Measurements from ENCODE around the gene ZIM2. TPM values are rescaled to one million over a fixed set of nuclear protein-coding genes. Genes with fewer than 3 reads are reported as not detected.

The ZIM2 gene
- total and polyA plus RNA-seq, 2 experiments from 2014 or later: not detected

GRCh38 chr19:56823956-56824355 lies 16.6 kb downstream of the ZIM2 start (continued):
- no peak for TF ChIP-seq CTCF (conservative IDR thresholded peaks at IDR 0.05; ENCODE audit: low read depth in 2 of 2)

GRCh38 chr19:56823417-56823816 lies 17.1 kb downstream of the ZIM2 start:
- no peak for TF ChIP-seq POLR2AphosphoS5 (IDR thresholded peaks at IDR 0.05; ENCODE audit: low read depth)
- TF ChIP-seq EZH2 (IDR thresholded peaks at IDR 0.05; ENCODE audit: low read depth, unreplicated experiment): no peak
- no peaks in the 10 kb centered on the region for H3K27me3 ChIP-seq (ENCODE audit: insufficient read depth)
- no peak overlapping the region for H3K27ac ChIP-seq (ENCODE audit: low read depth)
- no peak overlapping the region for H3K4me2 ChIP-seq
- H3K9me2 ChIP-seq (ENCODE audit: insufficient read depth): no peaks in the 10 kb centered on the region
- H4K20me1 ChIP-seq (replicated peaks; ENCODE audit: insufficient read depth): no peaks in the 10 kb centered on the region
- Mint-ChIP-seq H3K9me3 (peaks cover 100% of the 10 kb centered on the region), H3K4me1 (no peaks in the 10 kb centered on the region), H3K27ac (no peak overlapping the region), H3K27me3 (ENCODE audit: insufficient read depth, low read depth, poor library complexity) (peaks cover 2% of the 10 kb centered on the region), H3K36me3 (ENCODE audit: low read depth) (peaks cover 44% of the 10 kb centered on the region), H3K4me3 (no peak overlapping the region)
- no peaks in the 10 kb centered on the region for H3K79me2 ChIP-seq (replicated peaks; ENCODE audit: insufficient read depth)
- H3F3A ChIP-seq (replicated peaks; ENCODE audit: low read depth): no peaks in the 10 kb centered on the region
- H3K4me1 ChIP-seq (ENCODE audit: insufficient read depth): no peaks in the 10 kb centered on the region
- H3K4me3 ChIP-seq: no peak overlapping the region
- no peak overlapping the region for H2AFZ ChIP-seq
- no peak for ATAC-seq
- DNase-seq (ENCODE audit: low spot score): no peak
- peaks cover 9% of the 10 kb centered on the region; the same call in 1 of the 2 replicates for H3K36me3 ChIP-seq (ENCODE audit: insufficient read depth)

GRCh38 chr19:56822755-56823154 lies 17.8 kb downstream of the ZIM2 start:
- H4K20me1 ChIP-seq (replicated peaks; ENCODE audit: insufficient read depth): no peaks in the 10 kb centered on the region
- no peak for TF ChIP-seq ZNF114 (CRISPR knock-in tag; IDR thresholded peaks at IDR 0.05)
- TF ChIP-seq ETS1 (IDR thresholded peaks at IDR 0.05): no peak
- TF ChIP-seq CREB1 (CRISPR knock-in tag; IDR thresholded peaks at IDR 0.05; ENCODE audit: low read depth): no peak
- TF ChIP-seq NANOG (IDR thresholded peaks at IDR 0.05; ENCODE audit: borderline replicate concordance): no peak
- TF ChIP-seq CTCF (conservative IDR thresholded peaks at IDR 0.05; ENCODE audit: low read depth in 2 of 2): no peak
- no peak for TF ChIP-seq EZH2phosphoT487 (IDR thresholded peaks at IDR 0.05; ENCODE audit: unreplicated experiment)
- no peak for TF ChIP-seq ZNF331 (CRISPR knock-in tag; IDR thresholded peaks at IDR 0.05; ENCODE audit: low read depth)
- DNase-seq (ENCODE audit: low spot score): no peak
- ATAC-seq: no peak
- peaks cover 9% of the 10 kb centered on the region; the same call in 1 of the 2 replicates for H3K36me3 ChIP-seq (ENCODE audit: insufficient read depth)
- Mint-ChIP-seq H3K4me1 (no peaks in the 10 kb centered on the region), H3K27ac (no peak overlapping the region), H3K4me3 (no peak overlapping the region), H3K27me3 (ENCODE audit: insufficient read depth, low read depth, poor library complexity) (peaks cover 6% of the 10 kb centered on the region), H3K9me3 (peaks cover 100% of the 10 kb centered on the region), H3K36me3 (ENCODE audit: low read depth) (peaks cover 46% of the 10 kb centered on the region)
- no peaks in the 10 kb centered on the region for H3F3A ChIP-seq (replicated peaks; ENCODE audit: low read depth)
- no peaks in the 10 kb centered on the region for H3K27me3 ChIP-seq (ENCODE audit: insufficient read depth)
- no peak overlapping the region for H2AFZ ChIP-seq
- no peaks in the 10 kb centered on the region for H3K79me2 ChIP-seq (replicated peaks; ENCODE audit: insufficient read depth)
- no peak overlapping the region for H3K4me3 ChIP-seq
- no peak overlapping the region for H3K4me2 ChIP-seq
- no peaks in the 10 kb centered on the region for H3K4me1 ChIP-seq (ENCODE audit: insufficient read depth)
- H3K9me2 ChIP-seq (ENCODE audit: insufficient read depth): no peaks in the 10 kb centered on the region
- H3K27ac ChIP-seq (ENCODE audit: low read depth): no peak overlapping the region
